Mucosa of rectum (tissue), 2 donors: ENCODE measurements around the gene TLE5.
"Not testable (repeated sequence)": the region's sequence is repeated elsewhere in the genome, so short reads cannot be mapped to it uniquely, and the experiment has no call there.

Source experiments
- H3K27ac ChIP-seq, 2 donors: one replicate each; pipeline ENCODE4 v1.7.0; 2013; ENCODE audit warnings: inconsistent platforms in 2 of 2, low read depth in 2 of 2, low read length in 2 of 2
- H3K27me3 ChIP-seq, 2 donors: one replicate each; pipeline ENCODE4 v1.7.0; 2013; ENCODE audit warnings: low read length in 2 of 2; ENCODE audit not compliant: control insufficient read depth in 2 of 2, insufficient read depth in 2 of 2
- H3K36me3 ChIP-seq, 2 donors: one replicate each; pipeline ENCODE4 v1.7.0; 2013; ENCODE audit warnings: low read length in 2 of 2; ENCODE audit not compliant: control insufficient read depth in 2 of 2, insufficient read depth in 2 of 2
- H3K4me1 ChIP-seq, 2 donors: one replicate each; pipeline ENCODE4 v1.7.0; 2013; ENCODE audit warnings: low read length in 2 of 2, mild to moderate bottlenecking in 1 of 2; ENCODE audit not compliant: control insufficient read depth in 2 of 2, insufficient read depth in 2 of 2
- H3K4me3 ChIP-seq, 2 donors: one replicate each; pipeline ENCODE4 v1.7.0; 2013; ENCODE audit warnings: low read length in 2 of 2
- H3K9ac ChIP-seq, 2 donors: one replicate each; pipeline ENCODE4 v1.7.0; 2013; ENCODE audit warnings: low read length in 2 of 2, low read depth in 1 of 2, mild to moderate bottlenecking in 1 of 2
- H3K9me3 ChIP-seq, 2 donors: one replicate each; pipeline ENCODE4 v1.7.0; 2013; ENCODE audit warnings: low read length in 2 of 2; ENCODE audit not compliant: control insufficient read depth in 2 of 2
- donor health status: healthy.
- donor health status: Normal muscosa, but diverticular disease.

The TLE5 gene

DNA sequence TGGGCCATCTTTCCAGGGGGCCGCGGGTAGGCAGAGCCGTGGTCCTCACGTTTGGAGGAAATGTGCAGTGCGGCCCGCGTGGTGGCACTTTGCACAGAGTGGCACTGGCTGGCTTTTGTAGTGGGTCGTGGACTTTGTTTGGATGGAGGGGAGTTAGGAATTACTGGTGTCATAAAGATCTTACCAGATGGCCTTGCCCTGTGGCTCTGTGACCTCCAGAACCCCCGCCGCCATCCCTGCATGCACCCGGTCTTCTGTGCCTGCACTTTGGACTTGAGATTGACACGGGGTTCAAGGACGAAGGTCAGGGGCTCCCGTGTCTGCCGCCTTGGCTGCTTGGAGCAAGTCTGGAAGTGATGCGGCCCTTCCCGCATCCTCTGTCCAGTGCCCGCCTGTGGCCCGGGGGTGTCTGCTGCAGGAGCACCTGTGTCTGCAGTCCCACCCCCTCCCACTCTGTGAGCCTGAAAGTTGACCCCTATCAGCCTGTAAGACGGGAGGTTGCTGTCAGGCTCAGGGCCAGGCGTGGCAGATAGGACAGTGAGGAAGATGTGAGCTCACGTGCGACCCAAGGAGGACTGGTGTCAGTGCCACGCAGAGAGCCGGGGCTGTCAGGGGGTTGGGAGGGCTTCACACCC is 34.1 kb upstream of the TLE5 start:
- Histone ChIP-seq H3K4me3 (peak overlapping the region; percentile 82 to 89), H3K9ac (peak overlapping the region; percentile 95 to 99), H3K36me3 (peaks cover 0 to 4% of the 10 kb centered on the region in 2 donors), H3K4me1 (peaks cover 48 to 51% of the 10 kb centered on the region in 2 donors), H3K9me3 (no peaks in the 10 kb centered on the region), H3K27me3 (peaks cover 0 to 2% of the 10 kb centered on the region in 2 donors), H3K27ac (peak overlapping the region; percentile 86 to 89)

GRCh38 chr19:3095441-3096191 is 33.3 kb upstream of the TLE5 start:
- peak overlapping the region; percentile 86 to 89 for H3K27ac ChIP-seq
- H3K9ac ChIP-seq = peak overlapping the region; percentile 95 to 99
- peaks cover 0 to 2% of the 10 kb centered on the region in 2 donors for H3K27me3 ChIP-seq
- H3K4me3 ChIP-seq = peak overlapping the region; percentile 82 to 89
- H3K4me1 ChIP-seq = peaks cover 44 to 51% of the 10 kb centered on the region in 2 donors
- H3K9me3 ChIP-seq = no peaks in the 10 kb centered on the region
- peaks cover 0 to 4% of the 10 kb centered on the region in 2 donors for H3K36me3 ChIP-seq

DNA sequence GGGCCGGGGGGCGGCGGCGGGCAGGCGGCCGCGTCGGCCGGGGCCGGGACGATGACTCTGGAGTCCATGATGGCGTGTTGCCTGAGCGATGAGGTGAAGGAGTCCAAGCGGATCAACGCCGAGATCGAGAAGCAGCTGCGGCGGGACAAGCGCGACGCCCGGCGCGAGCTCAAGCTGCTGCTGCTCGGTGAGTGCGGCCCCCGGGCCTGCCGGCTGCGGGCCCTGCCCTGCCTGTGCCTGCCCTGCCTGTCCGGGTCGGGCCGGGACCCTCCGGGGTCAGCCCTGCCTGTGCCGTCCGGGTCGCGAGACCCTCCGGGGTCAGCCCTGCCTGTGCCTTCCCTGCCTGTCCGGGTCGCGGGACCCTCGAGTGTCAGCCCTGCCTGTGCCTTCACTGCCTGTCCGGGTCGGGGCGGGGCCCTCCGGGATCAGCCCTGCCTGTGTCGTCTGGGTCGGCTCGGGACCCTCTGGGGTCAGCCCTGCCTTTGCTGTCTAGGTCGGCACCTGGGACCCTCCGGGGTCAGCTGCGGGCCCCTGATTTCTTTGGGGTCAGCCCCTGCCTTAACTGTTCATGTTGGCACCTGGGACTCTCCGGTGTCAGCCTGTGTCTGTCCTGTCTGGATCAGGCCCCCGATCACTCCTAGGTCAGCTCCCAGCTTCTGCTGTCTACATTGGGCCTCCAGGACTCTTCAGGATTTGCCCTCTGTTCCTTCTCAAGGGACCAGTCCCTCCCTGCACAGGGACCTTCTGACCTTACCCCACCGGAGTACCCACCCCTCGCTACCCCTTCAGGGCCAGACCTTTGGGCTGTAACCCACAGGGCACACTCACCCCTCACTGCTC is 32.5 kb upstream of the TLE5 start:
- Histone ChIP-seq H3K27me3 (no peaks in the 10 kb centered on the region), H3K4me1 (peaks cover 46% of the 10 kb centered on the region in 2 donors), H3K9ac (peak overlapping the region; percentile 95 to 99), H3K36me3 (no peaks in the 10 kb centered on the region), H3K9me3 (no peaks in the 10 kb centered on the region), H3K27ac (peak overlapping the region; percentile 86 to 89), H3K4me3 (peak overlapping the region; percentile 82 to 89)

DNA sequence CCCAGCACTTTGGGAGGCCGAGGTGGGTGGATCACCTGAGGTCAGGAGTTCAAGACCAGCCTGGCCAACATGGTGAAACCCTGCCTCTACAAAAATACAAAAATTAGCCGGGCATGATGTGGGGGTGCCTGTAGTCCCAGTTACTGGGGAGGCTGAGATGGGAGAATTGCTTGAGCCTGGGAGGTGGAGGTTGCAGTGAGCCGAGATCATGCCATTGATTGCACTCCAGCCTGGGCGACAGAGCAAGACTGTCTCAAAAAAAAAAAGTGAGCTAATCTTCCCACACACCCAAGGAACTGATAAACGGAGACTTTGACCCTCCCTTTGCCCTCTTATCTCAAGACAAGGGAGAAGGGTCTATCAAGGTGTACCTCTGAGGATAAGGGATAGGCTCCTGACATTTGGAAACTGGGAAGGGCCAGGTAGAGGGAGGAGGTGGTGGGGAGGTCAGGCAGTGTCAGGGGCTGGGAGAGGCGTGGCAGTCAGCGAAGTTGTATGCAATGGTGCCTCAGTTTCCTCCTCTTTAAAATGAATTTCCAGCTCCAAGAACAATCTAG is 27.1 kb upstream of the TLE5 start:
- peaks cover 4 to 15% of the 10 kb centered on the region in 2 donors for H3K4me1 ChIP-seq
- not testable (repeated sequence) for H3K9me3 ChIP-seq, H3K36me3 ChIP-seq, H3K27me3 ChIP-seq
- peak overlapping the region in 1 of 2 donors; percentile 56 for H3K9ac ChIP-seq
- H3K4me3 ChIP-seq = peak overlapping the region in 1 of 2 donors; percentile 30
- H3K27ac ChIP-seq = peak overlapping the region; percentile 63 to 75

DNA sequence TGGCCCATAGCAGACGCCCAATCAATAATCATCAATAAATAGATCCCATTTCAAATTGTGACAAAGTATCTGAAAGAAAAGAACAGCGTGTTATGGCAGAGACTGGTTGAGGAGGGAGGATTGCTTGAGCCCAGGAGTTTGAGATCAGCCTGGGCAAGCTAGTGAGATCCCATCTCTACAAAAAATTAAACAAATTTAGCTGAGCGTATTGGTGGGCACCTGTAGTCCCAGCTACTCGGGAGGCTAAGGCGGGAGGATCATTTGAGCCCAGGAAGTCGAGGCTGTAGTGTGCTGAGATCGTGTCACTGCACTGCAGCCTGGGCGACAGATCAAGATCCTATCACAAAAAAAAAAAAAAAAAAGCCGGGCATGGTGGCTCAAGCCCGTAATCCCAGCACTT is 25.5 kb upstream of the TLE5 start:
- H3K9ac ChIP-seq = no peak overlapping the region
- H3K9me3 ChIP-seq = no peaks in the 10 kb centered on the region
- H3K4me1 ChIP-seq = peaks cover 4 to 20% of the 10 kb centered on the region in 2 donors
- H3K27me3 ChIP-seq = no peaks in the 10 kb centered on the region
- H3K36me3 ChIP-seq = no peaks in the 10 kb centered on the region
- H3K27ac ChIP-seq = no peak overlapping the region
- no peak overlapping the region for H3K4me3 ChIP-seq

- H3K4me1 ChIP-seq = peaks cover 6 to 35% of the 10 kb centered on the region in 2 donors
- peak overlapping the region; percentile 85 for H3K27ac ChIP-seq
- H3K36me3 ChIP-seq = no peaks in the 10 kb centered on the region
- H3K27me3 ChIP-seq = no peaks in the 10 kb centered on the region
- H3K9me3 ChIP-seq = no peaks in the 10 kb centered on the region
- peak overlapping the region in 1 of 2 donors; percentile 47 for H3K9ac ChIP-seq
- H3K4me3 ChIP-seq = no peak overlapping the region
Measured at GRCh38 chr19:3084943-3085342, 22.6 kb upstream of the TLE5 start.

DNA sequence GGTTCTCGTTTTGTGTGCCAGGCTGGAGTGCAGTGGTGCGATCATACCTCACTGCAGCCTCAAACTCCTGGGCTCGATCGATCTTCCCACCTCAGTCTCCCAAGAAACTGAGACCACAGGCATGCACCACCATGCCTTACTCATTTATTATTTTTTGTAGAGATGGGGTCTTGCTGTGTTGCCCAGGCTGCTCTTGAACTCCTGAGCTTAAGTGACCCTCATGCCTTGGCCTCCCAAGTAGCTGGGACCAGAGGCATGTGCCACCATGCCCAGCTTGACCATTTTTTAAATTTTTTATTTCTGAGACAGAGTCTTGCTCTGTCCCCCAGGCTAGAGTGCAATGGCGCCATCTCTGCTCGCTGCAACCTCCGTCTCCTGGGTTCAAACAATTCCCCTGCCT is 21.7 kb upstream of the TLE5 start:
- Histone ChIP-seq H3K4me1 (peaks cover 4 to 34% of the 10 kb centered on the region in 2 donors), H3K27me3 (no peaks in the 10 kb centered on the region), H3K4me3 (no peak overlapping the region), H3K36me3 (no peaks in the 10 kb centered on the region), H3K27ac (peak overlapping the region in 1 of 2 donors; percentile 85), H3K9me3 (no peaks in the 10 kb centered on the region), H3K9ac (no peak overlapping the region)

DNA sequence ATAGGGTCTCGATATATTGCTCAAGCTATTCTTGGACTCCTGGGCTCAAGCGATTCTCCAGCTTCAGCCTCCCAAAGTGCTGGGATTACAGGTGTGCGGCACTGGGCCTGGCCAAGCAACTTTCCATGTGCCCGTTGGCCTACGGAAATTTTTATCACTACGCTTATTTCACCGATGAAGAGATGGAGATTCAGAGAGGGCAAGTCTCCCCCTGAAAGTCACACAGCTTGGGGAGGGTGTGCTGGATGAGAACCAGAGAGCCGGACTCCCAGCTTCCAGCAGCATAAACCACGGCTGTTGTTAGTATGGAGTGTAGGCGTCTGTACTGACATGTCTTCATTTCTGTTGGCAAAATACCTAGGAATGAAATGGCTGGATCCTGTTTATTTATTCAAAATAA is 20.0 kb upstream of the TLE5 start:
- H3K9ac ChIP-seq = no peak overlapping the region
- no peak overlapping the region for H3K27ac ChIP-seq

DNA sequence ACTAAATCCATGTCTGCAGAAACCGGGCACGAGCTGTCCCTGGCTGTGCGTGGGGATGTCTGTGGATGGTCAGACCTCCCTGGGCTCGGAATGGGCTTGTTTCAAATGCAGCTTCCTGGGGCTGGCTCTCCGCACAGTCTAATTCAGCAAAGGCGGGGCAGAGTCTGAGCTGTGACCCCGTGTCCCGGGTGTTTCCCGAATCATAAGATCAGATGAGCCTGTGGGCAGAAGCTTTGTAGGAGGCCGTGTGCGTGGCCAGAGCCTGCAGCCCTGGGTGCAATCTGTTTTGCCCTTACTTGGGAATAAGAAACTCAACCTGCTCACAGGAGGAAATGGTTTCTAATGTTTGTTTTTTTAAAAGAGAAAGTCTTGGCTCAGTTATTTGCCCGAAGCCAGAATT is 18.0 kb upstream of the TLE5 start:
- no peak overlapping the region for H3K4me3 ChIP-seq
- no peaks in the 10 kb centered on the region for H3K9me3 ChIP-seq
- no peaks in the 10 kb centered on the region for H3K27me3 ChIP-seq
- H3K36me3 ChIP-seq = no peaks in the 10 kb centered on the region
- peak overlapping the region; percentile 52 to 68 for H3K27ac ChIP-seq
- peaks cover 5 to 40% of the 10 kb centered on the region in 2 donors for H3K4me1 ChIP-seq
- peak overlapping the region in 1 of 2 donors; percentile 48 for H3K9ac ChIP-seq

More for the DNA sequence above, 20.0 kb upstream of the TLE5 start:
- H3K4me3 ChIP-seq = no peak overlapping the region
- H3K36me3 ChIP-seq = no peaks in the 10 kb centered on the region
- no peaks in the 10 kb centered on the region for H3K9me3 ChIP-seq
- peaks cover 3 to 34% of the 10 kb centered on the region in 2 donors for H3K4me1 ChIP-seq
- H3K27me3 ChIP-seq = no peaks in the 10 kb centered on the region
